NCI-H1417 treated with DMSO at 0.1 percent for 48 hours (cell line): Measurements from ENCODE around the gene NECAB2.
A peak's percentile ranks its signal among the peaks of the same experiment; 100 is the strongest.

Experiments used
- DNase-seq: peaks from one replicate; lab custom pipeline; 2025; lab: John Stamatoyannopoulos, UW

NECAB2 gene

DNA sequence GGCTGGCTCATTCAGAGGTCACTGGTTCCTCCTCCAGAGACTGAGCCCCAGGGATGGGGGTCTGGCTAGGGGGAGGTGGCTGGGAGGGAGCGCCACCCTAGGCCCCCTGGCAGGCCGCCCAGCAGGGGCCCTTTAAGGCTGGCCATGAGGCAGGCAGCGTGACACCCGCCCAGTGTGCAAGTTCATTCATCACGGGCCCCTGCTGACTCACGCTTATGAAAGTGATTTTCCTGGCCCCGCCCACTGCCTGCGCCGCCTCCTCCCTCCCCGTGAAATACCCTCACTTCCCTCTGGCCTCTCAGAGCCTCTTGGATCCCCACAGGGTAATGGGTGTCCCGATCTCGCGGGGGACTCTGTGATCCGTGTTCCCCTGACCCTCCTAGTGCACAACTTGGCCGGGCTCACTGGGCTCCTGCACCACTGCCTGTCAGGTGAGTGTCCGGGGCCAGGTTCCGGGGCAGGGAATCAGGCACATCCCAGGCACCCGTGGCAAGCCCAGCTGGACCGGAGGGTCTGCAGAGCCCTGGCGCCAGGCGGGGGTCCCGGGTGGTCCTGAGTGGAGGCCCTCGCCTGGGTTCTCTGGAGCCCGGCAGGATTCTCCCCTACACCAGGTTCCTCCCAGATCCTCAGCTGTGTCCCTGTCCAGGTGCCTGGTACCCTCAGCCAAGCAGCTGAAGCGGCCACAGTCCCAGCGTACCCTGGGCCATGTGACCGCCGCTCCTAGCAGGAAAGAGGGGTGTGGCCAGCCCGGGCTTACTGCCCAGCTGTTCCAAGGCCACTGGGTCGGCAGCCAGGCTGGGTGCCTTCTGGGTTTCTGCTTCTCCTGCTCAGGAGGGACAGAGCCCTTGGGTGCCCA lies 14.9 kb upstream of the NECAB2 start, which contains the start of gene OSGIN1:
OSGIN1 (plus strand) TSS at position 301 of the 856 bp plus-strand sequence. CDS start 4,432 bp downstream, outside the sequence.
- DNase-seq: peak; percentile 14

DNA sequence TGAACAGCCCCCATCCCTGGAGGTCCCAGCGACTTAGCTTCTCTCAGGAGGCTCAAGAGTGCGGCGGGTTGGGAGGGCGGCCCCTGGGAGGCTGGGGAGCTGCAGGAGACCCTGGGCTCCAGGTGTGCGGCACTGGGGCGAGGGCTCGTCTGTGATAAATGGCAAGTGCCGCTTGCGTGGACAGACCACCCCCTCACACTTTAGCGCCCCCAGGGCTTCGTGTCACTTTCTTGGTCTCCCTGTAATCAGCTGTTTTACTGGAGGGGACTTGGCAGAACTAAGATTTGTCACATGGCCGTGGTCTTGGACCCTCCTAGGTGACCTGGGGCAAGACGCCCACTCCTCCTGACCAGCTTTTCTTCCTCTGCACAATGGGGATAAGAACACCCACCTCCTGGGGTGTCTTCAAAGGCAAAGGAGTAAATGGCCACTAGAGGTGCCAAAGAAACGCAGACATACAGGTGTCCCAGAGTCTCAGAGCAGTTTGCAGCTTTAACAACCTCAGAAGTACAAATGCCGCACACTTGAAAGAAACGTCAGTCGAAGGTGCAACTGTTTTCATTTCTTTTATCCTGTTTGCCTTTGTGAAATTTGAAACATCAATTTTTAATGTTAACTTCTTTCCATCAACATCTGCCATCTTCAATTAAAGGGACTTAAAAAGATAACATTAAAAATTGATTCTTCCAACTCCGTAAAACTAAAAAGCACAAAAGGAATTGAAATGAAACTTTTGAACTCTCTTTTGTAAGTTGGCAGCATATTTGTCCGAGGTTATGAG lies 14.1 kb upstream of the NECAB2 start:
- DNase-seq: no peak

DNA sequence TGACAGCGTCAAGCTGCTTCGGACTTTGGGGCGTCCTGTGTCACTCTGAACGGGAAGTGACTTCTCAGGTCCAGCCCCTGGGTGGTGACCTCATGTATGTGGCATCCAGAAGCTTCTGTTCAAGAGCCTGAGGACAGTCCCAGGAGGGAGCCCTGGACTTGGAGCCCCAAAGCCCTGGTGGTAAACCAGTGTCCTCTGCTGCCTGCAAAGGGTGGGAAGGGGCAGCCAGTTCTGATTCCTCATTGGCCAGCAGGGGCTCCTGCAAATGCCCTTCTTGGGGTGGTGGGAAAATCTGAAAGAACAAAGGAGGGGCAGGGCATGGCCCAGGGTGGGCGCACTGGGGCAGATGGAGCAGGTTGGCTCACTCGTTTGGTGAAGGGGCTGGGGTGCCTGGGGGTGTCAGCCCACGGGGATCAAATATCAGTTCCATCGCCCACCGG lies 13.4 kb upstream of the NECAB2 start:
- DNase-seq: no peak

DNA sequence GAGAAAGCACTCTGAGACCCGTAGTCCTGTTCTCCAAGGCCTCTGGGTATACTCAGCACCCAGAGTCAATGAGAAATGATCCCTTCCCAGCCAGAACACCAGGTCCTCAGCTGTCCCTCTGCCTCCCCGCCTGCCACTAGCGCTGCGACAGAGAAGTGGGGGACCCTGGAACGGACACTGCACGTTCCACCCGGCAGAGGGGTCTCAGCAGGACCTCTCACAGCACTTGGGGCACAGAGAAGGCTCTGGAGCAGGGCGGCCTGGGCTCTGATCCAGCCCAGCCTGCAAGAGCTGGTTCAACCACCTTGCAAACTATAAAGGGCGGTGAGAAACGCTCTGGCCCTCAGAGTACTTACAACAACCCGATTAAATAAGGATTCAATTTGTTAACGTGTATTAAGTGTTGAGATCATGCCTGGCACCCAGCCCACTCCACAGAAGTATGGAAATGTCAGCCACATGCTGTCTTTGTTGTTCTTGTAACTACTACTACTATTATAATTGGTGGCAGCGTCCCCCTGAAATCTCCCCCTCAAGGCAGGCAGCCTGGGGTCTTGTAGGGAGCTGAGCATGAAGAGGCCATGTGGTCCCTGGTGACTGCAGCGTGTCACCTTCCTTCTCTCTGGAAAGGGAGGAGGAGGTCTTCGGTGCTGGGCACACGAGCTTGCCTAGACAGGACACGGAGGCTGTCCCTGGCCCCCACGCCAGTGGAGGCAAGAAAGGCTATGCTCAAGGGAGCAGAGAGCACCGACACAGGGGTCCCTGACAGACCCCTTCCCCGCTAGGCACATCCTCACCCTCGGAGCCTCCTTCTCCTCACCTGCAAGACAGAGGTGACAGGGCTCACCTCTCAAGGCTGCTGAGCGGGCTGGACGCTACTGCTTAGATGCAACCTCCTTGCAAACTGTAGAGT lies 12.6 kb upstream of the NECAB2 start:
- no peak for DNase-seq

DNA sequence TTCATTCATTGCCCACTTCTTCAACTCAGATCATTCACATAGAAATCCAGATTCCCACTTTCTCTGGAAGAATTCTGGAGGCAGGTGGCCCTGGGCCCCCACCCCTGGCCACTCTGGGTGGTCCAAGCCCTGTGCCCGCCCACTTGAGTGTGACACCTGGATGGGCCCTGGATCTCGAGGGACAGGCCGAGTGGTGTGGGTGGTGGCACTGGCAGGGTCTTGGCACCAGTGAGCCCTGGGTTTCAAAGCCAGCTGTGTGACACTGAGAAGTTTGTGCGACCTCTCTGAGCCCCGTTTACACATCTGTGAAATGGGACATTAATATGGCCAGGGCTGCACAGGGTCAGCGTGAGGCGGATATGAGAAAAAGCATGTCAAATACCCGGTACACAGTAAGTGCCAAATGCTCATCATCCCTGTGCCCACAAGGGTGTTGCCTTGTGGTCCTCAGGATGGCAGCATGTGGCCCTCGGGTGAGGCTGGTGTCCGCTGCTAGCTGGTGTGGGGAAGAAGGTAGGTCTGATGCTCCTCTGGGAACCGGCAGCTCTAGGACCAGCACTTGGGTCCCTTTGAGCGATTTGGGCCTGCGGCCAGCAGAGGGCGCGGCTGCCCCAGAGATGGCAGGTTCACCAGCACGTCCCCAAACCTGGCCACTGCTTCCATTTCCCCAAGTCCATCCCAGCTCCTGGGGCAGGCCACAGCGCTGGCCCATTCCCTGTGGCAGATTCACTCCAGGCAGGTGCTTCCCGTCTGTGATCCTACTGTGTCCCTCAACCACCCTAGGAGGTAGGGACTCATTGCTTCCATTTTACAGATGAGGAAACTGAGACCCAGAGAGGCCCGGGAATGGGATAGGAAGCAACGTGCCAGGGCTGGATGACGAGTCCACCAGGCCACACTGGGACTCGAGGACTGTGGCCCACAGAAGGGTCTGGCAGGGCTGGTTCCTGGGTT lies 11.4 kb upstream of the NECAB2 start:
- DNase-seq: no peak

DNA sequence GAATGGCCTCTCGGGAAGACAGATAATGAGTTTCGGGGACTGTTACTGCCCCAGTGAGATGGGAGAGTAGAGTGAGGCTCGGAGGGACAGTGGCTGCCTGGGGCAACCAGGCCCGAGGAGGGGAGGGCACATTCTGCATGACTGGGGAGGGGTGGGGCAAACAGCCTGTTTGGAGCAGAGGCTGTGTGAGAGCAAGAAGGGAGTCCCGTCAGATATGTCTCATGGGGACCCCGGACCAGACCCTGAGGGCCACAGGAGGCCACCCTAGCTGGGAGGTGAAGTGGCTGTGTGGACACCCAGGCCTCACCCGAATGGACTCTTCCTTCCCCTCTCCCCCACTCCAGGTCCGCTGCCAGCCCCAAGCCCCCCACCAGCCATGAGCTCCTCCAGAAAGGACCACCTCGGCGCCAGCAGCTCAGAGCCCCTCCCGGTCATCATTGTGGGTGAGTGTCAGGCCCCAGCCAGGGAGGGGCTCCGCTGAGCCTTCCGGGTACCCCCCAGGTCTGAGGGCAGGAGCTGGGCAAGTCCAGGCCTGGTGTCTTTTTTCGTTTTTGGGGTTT lies 10.7 kb upstream of the NECAB2 start:
- DNase-seq: no peak

DNA sequence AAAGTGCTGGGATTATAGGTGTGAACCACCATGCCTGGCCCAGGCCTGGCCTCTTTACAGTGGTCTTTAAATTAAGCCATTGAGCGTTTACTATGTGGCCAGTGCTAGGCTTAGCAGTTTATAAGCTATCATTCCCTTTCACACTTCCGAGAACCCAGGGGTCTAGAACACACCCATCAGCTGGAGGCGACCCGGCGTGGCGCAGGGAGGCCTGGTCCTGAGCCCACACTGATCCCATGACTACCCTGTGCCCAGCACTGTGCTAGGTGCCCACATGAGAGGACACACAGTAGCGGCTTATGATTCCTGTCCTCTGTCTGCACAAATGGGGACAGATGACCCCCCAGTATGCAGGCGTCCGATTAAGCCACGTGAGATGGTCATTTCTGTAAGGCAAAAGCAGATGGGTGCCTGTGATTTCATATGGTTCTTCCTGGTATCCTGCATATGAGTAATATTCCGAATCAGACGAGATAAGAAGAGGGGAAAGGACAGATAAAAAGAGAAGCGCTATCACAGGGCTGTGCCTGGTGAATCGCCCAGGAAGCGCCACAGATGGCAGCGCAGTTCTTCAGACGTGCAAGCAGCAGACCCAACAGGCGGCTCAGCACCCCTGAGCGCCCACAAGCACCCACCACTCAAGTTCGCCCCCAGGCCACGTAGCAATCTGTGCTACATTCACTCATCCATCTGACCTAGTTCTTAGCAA lies 9.8 kb upstream of the NECAB2 start:
- no peak for DNase-seq

DNA sequence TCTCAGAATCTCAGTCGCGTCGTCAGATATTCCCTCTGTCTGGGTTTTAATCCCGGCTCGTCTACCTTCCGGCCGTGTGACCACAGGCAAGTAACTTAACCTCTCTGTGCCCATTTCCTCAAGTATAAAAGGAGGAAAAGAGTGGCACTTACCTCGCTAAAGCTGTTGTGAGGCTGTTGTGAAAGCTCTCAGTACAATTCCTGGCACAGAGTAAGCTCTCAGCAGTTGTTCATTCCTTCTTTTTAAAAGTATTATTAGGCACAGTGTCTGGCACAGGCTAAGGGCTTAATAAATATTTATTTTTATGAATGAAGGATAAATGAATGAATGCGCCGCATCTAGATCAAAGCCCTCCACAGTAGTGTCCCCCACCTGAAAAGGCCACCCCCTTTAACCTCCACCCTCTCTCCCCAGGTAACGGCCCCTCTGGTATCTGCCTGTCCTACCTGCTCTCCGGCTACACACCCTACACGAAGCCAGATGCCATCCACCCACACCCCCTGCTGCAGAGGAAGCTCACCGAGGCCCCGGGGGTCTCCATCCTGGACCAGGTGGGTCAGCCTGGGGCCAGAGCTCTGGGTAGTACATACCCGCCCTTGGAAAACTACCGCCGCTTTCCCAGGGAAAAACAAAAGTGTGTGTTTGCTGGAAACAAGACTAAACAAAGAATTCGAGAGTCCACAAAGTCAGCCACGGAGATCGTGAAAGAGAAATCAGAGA lies 9.0 kb upstream of the NECAB2 start:
- DNase-seq: no peak

DNA sequence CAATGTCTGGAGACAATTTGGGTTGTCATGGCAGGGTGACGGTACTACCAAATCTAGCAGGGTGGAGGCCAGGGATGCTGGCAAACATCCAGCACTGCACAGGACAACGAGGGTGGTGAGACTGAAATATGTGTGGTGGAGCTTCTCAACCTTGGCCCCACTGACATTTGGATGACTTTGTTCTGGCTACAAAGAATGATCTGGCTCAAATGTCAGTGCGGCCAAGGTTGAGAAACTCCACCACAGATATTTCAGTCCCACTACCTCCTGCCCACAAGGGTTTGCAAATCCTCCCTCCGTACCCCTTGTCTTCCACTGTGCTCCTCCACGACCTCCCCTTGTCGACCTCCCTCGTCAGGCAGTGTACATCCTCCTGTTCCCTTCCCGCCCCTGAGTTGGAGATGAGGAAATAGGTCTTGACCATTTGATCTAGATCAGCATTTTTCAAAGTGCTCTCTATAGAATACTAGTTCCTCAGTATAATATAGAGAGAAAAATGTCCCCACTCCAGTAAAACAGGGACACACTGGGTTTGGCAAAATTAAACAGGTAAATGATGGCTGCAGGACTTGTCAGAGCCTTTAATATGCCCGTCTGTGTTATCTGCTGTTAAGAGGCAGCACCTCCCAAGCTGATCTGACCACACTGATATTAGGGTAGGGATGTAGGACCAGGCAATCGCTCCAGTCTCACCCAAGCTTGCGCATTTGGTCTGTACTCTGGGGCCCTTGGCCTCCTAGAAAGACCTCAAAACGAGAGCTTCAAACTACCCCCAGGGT lies 8.2 kb upstream of the NECAB2 start:
- no peak for DNase-seq

DNA sequence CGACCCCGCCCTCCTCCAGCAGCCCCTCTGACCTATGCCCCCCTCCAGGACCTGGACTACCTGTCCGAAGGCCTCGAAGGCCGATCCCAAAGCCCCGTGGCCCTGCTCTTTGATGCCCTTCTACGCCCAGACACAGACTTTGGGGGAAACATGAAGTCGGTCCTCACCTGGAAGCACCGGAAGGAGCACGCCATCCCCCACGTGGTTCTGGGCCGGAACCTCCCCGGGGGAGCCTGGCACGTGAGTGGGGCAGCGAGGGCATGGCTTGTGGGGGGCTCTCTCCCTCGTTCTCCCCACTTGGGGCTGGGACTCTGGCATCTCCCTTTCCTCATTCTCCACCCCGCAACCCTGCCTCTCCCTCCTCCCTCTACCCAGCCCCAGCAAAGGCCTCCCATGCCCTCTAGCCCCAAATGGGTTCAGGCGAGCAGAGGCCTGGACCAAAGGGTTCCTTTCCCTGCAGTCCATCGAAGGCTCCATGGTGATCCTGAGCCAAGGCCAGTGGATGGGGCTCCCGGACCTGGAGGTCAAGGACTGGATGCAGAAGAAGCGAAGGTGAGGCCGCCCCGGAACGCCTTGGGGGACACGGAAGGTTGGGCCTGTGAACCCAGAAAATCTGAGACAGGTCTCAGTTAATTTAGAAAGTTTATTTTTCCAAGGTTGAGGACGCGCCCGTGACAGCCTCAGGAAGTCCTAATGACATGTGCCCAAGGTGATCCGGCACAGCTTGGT lies 7.4 kb upstream of the NECAB2 start:
- no peak for DNase-seq

DNA sequence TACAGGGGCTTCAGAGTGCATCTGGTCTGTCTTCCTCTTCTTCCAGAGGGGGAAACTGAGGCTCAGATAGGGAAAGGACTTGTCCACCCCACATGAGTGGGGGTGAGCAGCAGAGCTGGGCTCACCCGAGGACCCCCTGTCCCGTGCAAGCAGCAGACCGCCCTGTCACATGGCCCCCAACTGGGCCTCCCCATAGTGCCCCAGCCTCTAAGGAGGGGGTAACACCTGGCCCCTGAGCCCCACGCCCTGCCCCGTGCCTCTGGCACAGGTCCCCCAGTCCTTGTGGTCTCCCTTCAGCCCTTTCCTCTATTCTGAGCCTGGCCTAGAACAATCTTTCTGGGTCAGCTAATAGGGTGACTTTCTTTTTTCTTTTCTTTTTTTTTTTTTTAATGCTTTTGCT lies 6.5 kb upstream of the NECAB2 start:
- no peak for DNase-seq

DNA sequence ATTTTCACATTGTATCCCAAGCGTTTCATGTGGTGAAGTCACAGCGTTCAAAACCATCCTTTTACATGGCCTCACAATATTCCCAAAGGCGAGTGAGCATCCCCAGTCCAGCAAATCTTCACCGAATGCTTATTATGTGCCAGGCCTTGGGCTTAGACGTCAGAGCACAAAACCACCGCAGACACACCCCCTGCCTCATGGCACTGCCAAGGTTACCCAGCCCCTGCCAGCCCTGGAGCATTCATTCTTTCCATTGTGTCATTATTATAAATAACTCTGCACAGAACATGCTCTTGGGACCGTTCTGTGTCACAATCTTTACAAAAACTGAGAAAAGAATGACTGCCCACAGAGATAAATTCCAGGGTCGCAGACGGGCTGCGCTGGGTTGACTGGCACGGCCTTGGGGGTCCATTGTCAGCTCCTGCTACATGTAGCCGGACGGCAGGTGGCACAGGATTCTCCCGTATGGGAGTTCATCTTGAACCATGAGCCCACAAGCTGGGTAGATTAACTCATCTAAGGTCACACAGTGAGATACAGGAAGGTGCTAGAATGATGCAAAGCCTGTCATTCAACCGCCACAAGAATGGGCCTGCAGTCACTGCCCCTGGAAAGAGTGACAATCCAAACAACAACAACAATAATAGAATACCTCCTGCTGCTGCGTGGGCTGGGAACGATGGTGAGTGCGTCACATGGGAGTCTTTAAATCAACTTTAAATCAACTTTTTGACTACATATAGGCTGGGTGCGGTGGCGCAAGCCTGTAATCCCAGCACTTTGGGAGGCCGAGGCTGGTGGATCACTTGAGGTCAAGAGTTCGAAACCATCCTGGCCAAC lies 4.5 kb upstream of the NECAB2 start:
- DNase-seq: no peak

DNA sequence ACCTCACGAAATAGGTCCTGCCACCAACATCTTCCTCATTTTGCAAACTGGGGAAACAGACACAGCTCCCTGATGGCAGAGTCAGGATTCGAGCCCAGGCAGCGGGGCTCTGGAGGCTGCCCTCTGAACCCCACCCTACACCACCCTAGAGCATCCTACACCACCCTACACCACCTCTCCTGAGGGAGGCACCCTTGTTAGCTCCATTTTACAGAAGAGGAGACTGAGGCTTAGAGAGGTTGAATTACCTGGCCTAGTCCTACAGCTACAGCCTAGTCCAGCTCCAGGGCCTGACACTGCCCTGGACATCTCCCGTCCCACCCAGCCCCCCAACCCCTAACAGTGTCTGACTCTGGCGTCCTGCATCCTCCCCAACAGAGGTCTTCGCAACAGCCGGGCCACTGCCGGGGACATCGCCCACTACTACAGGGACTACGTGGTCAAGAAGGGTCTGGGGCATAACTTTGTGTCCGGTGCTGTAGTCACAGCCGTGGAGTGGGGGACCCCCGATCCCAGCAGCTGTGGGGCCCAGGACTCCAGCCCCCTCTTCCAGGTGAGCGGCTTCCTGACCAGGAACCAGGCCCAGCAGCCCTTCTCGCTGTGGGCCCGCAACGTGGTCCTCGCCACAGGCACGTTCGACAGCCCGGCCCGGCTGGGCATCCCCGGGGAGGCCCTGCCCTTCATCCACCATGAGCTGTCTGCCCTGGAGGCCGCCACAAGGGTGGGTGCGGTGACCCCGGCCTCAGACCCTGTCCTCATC lies 3.2 kb upstream of the NECAB2 start:
- DNase-seq: no peak

DNA sequence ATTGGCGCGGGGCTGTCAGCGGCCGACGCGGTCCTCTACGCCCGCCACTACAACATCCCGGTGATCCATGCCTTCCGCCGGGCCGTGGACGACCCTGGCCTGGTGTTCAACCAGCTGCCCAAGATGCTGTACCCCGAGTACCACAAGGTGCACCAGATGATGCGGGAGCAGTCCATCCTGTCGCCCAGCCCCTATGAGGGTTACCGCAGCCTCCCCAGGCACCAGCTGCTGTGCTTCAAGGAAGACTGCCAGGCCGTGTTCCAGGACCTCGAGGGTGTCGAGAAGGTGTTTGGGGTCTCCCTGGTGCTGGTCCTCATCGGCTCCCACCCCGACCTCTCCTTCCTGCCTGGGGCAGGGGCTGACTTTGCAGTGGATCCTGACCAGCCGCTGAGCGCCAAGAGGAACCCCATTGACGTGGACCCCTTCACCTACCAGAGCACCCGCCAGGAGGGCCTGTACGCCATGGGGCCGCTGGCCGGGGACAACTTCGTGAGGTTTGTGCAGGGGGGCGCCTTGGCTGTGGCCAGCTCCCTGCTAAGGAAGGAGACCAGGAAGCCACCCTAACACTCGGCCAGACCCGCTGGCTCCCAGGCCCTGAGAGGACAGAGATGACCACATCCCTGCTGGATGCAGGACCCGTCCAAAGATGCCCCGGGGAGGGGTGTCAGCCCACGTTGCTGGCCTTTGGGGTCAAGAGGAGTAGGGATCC lies 2.4 kb upstream of the NECAB2 start:
- DNase-seq: no peak

DNA sequence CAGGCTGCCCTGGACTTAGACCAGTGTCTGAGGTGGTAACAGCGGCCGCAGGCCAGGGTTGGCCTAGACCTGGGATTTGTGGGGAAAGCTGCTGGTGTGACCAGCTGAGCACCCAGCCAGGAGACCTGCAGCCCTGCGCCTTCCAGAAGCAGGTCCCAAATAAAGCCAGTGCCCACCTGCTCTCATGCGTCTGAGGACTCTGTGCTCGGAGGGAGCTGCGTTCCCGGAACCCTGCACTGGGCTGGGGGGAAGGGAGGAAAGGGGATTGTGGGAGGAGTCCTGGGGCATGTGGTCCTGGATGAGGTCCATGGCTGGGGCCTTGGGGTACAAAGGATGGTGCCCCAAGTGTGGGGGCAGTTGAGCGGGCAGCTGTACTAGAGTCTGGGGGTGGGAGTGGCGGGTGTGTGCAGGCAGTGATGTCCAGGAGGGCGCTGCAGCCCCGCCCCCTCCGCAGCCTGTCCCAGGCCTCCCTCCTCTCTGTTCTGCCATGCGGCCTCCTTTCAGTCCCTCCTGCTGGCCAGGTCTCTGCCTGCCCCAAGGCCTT lies 1.8 kb upstream of the NECAB2 start:
- no peak for DNase-seq
